ENCODE results near the gene SPINT2. TPM values are rescaled to one million over a fixed set of nuclear protein-coding genes. Genes with fewer than 3 reads are reported as not detected.

SPINT2 gene
- total RNA-seq, 2 donors from 2014 or later: 11.1 to 52.7 TPM

- no peak for DNase-seq (ENCODE audit: low spot score)
- H3K36me3 ChIP-seq: peaks cover 13% of the 10 kb centered on the region
Measured at GRCh38 chr19:38308926-38309614, 44.7 kb downstream of the SPINT2 start.

GRCh38 chr19:38309615-38310278 is 45.4 kb downstream of the SPINT2 start:
- Histone ChIP-seq H3K9me3 (no peaks in the 10 kb centered on the region), H3K36me3 (peaks cover 13% of the 10 kb centered on the region), H3K27me3 (no peaks in the 10 kb centered on the region), H3K4me3 (no peak overlapping the region), H3K4me1 (no peaks in the 10 kb centered on the region), H3K27ac (no peak overlapping the region)
- TF ChIP-seq CTCF (IDR thresholded peaks at IDR 0.05): no peak
- DNase-seq (ENCODE audit: low spot score): no peak

More at GRCh38 chr19:38308926-38309614, 44.7 kb downstream of the SPINT2 start:
- no peaks in the 10 kb centered on the region for H3K4me1 ChIP-seq
- no peak overlapping the region for H3K4me3 ChIP-seq
- TF ChIP-seq CTCF (IDR thresholded peaks at IDR 0.05): no peak
- no peaks in the 10 kb centered on the region for H3K27me3 ChIP-seq
- no peak overlapping the region for H3K27ac ChIP-seq
- no peaks in the 10 kb centered on the region for H3K9me3 ChIP-seq

DNA sequence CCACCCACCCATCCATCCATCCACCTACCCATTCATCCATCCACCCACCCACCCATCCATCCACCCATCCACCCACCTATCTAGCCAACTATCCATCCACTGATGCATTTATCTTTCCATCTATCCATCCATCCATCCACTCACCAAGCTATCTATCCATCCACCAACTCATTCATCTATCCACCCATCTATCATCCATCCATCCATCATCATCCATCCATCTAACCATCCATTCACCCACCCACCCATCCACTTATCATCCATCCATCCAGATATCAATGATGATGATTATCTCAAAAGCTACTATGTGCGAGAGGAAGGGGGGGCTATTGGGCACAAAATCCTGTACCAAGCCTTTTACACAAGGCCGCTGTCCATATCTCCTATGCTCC is 45.9 kb downstream of the SPINT2 start:
- Histone ChIP-seq H3K27me3 (no peaks in the 10 kb centered on the region), H3K4me1 (peaks cover 0 to 4% of the 10 kb centered on the region in 2 donors), H3K36me3 (peaks cover 9% of the 10 kb centered on the region), H3K9me3 (no peaks in the 10 kb centered on the region), H3K27ac (no peak overlapping the region), H3K4me3 (no peak overlapping the region)
- TF ChIP-seq CTCF (IDR thresholded peaks at IDR 0.05): no peak
- DNase-seq (ENCODE audit: low spot score): no peak

DNA sequence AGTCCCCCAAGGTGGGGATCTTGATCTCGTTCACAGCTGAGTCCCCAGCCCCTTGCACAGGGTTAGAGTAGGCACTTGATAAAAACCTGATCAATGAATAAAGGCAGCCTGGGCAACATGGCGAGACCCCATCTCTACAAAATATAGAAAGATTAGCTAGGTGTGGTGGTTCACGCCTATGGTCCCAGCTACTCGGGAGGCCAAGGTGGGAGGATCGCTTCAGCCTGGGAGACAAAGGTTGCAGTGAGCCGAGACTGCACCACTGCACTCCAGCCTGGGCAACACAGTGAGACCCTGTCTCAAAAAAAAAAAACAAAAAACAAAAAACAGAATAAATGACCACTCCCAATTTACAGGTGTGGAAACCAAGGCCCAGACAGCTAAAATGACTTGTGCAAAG is 46.6 kb downstream of the SPINT2 start:
- no peak for DNase-seq (ENCODE audit: low spot score)
- H3K36me3 ChIP-seq: peaks cover 6% of the 10 kb centered on the region
- no peaks in the 10 kb centered on the region for H3K9me3 ChIP-seq
- H3K4me3 ChIP-seq: no peak overlapping the region
- H3K27ac ChIP-seq: no peak overlapping the region
- no peak for TF ChIP-seq CTCF (IDR thresholded peaks at IDR 0.05)
- peaks cover 0 to 6% of the 10 kb centered on the region in 2 donors for H3K4me1 ChIP-seq
- no peaks in the 10 kb centered on the region for H3K27me3 ChIP-seq

- Histone ChIP-seq H3K27ac (peak within 1 kb of the TSS; percentile 82 to 87), H3K4me1 (peaks cover 0 to 36% of the 10 kb centered on the region in 2 donors), H3K36me3 (no peaks in the 10 kb centered on the region), H3K9me3 (no peaks in the 10 kb centered on the region), H3K4me3 (peak within 1 kb of the TSS; percentile 71 to 76), H3K27me3 (no peaks in the 10 kb centered on the region)
- TF ChIP-seq CTCF (IDR thresholded peaks at IDR 0.05): no peak
- peak; percentile 98 for DNase-seq (ENCODE audit: low spot score)
Measured at GRCh38 chr19:38315657-38316476, 51.5 kb downstream of the SPINT2 start, which contains the start of gene YIF1B. Gene YIF1B (minus strand): TSS chr19:38315947. CDS start chr19:38315917, 30 bp downstream.
